ENCODE results near the gene CACNB4.

DNA sequence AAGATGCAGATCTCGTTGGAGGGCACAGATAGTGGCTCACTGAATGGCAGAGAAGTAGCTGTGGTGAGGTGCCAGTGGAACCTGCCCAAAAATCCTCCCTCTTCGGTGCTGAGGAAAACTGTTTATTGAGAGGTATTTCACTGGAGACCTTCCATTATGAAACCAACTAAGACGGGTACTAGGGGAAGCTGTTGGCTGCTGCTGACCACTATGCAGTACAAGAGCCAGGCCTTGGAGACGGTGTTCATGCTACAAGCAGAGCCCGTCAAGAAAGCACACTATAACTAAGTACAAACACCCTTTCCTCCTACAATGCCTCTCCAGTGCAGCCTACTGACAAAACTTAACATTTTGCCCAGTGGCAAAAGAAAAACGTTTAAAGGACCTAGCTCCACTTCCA, 275.2 kb downstream of the CACNB4 start:
- TF ChIP-seq, protein P1, sequence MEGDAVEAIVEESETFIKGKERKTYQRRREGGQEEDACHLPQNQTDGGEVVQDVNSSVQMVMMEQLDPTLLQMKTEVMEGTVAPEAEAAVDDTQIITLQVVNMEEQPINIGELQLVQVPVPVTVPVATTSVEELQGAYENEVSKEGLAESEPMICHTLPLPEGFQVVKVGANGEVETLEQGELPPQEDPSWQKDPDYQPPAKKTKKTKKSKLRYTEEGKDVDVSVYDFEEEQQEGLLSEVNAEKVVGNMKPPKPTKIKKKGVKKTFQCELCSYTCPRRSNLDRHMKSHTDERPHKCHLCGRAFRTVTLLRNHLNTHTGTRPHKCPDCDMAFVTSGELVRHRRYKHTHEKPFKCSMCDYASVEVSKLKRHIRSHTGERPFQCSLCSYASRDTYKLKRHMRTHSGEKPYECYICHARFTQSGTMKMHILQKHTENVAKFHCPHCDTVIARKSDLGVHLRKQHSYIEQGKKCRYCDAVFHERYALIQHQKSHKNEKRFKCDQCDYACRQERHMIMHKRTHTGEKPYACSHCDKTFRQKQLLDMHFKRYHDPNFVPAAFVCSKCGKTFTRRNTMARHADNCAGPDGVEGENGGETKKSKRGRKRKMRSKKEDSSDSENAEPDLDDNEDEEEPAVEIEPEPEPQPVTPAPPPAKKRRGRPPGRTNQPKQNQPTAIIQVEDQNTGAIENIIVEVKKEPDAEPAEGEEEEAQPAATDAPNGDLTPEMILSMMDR (IDR thresholded peaks at IDR 0.05; ENCODE audit: poor library complexity, severe bottlenecking) = no peak
- TF ChIP-seq, protein P2, sequence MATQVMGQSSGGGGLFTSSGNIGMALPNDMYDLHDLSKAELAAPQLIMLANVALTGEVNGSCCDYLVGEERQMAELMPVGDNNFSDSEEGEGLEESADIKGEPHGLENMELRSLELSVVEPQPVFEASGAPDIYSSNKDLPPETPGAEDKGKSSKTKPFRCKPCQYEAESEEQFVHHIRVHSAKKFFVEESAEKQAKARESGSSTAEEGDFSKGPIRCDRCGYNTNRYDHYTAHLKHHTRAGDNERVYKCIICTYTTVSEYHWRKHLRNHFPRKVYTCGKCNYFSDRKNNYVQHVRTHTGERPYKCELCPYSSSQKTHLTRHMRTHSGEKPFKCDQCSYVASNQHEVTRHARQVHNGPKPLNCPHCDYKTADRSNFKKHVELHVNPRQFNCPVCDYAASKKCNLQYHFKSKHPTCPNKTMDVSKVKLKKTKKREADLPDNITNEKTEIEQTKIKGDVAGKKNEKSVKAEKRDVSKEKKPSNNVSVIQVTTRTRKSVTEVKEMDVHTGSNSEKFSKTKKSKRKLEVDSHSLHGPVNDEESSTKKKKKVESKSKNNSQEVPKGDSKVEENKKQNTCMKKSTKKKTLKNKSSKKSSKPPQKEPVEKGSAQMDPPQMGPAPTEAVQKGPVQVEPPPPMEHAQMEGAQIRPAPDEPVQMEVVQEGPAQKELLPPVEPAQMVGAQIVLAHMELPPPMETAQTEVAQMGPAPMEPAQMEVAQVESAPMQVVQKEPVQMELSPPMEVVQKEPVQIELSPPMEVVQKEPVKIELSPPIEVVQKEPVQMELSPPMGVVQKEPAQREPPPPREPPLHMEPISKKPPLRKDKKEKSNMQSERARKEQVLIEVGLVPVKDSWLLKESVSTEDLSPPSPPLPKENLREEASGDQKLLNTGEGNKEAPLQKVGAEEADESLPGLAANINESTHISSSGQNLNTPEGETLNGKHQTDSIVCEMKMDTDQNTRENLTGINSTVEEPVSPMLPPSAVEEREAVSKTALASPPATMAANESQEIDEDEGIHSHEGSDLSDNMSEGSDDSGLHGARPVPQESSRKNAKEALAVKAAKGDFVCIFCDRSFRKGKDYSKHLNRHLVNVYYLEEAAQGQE (IDR thresholded peaks at IDR 0.05; ENCODE audit: borderline replicate concordance) = no peak
- no peak for TF ChIP-seq POLR2AphosphoS5 (IDR thresholded peaks at IDR 0.05)
- no peak for TF ChIP-seq RAD21 (conservative IDR thresholded peaks at IDR 0.05)
- TF ChIP-seq EP300 (conservative IDR thresholded peaks at IDR 0.05; ENCODE audit: poor library complexity, severe bottlenecking) = no peak
